ENCODE results near the gene CSNK1G2.

GRCh38 chr19:1932395-1932794 is 8.6 kb upstream of the CSNK1G2 start:
- TF ChIP-seq CTCF (IDR thresholded peaks at IDR 0.05) (no peak), POLR2A (IDR thresholded peaks at IDR 0.05) (no peak), POLR2AphosphoS5 (IDR thresholded peaks at IDR 0.05; ENCODE audit: insufficient read depth in 1 of 2, low read depth in 1 of 2) (no peak)

Measured in vagina (tissue), 2 donors.